Esophagus muscularis mucosa (tissue), 4 donors: ENCODE measurements around the gene FBLN1. TPM values are rescaled to one million over a fixed set of nuclear protein-coding genes. Genes with fewer than 3 reads are reported as not detected.

ENCODE experiments used
- DNase-seq: peaks from one replicate; pipeline ENCODE4 v3.0.0-alpha.2; 2017; ENCODE audit errors: extremely low spot score
- H3K27ac ChIP-seq, 4 donors: fragments of 200-600 bp; sonication (generic); replicated peaks in 1 of 4; 1 replicate in 3 of 4; 2 replicates in 1 of 4; pipeline ENCODE4 v1.5.1; 2016 to 2019; ENCODE audit warnings: mild to moderate bottlenecking in 1 of 4
- H3K27me3 ChIP-seq, 4 donors: fragments of 200-600 bp; sonication (generic); one replicate each; pipeline versions ENCODE4 v1.5.1 to v1.6.0; 2016 to 2019
- H3K36me3 ChIP-seq, 4 donors: fragments of 200-600 bp; sonication (generic); one replicate each; pipeline ENCODE4 v1.5.1; 2016 to 2019
- H3K4me1 ChIP-seq, 4 donors: fragments of 200-600 bp; sonication (generic); one replicate each; pipeline ENCODE4 v1.5.1; 2016 to 2019
- H3K4me3 ChIP-seq, 4 donors: fragments of 200-600 bp; sonication (generic); 1 replicate in 2 of 4; 2 replicates in 2 of 4; pipeline ENCODE4 v1.5.1; 2016 to 2019; ENCODE audit warnings: mild to moderate bottlenecking in 4 of 4, moderate library complexity in 1 of 4
- H3K9me3 ChIP-seq, 4 donors: fragments of 200-600 bp; sonication (generic); 1 replicate in 3 of 4; 2 replicates in 1 of 4; pipeline ENCODE4 v1.5.1; 2016 to 2019
- EP300 ChIP-seq: sonication (generic); formaldehyde crosslinking; IDR thresholded peaks from one replicate; pipeline ENCODE4 v1.6.1; 2017; ENCODE audit warnings: antibody characterized with exemption
- POLR2A ChIP-seq: fragments of 450-650 bp; IDR thresholded peaks from one replicate; pipeline ENCODE4 v1.6.1; 2017; ENCODE audit warnings: antibody characterized with exemption, moderate library complexity, mild to moderate bottlenecking, low read depth
- POLR2AphosphoS5 ChIP-seq, 2 donors: sonication (generic); formaldehyde crosslinking; IDR thresholded peaks; one replicate each; pipeline ENCODE4 v1.6.1; 2017; ENCODE audit warnings: antibody characterized with exemption in 2 of 2
- WGBS: methylation state at CpG from one replicate; pipeline ENCODE4 v1.1.5; 2018; 5-methylcytosine and 5-hydroxymethylcytosine counted together
- intact Hi-C: fragments of 100-400 bp; cut with DNase I; formaldehyde crosslinking; loops from one replicate; pipeline ENCODE4 v1.15.1; 2023
- total RNA-seq, 4 donors: library from RNA; depleted of rRNA; stranded (reverse); fragments of >200 nt; gene quantifications; one replicate each; pipeline versions ENCODE4 v1.1.0 to v1.2.1, GENCODE V29; 2016
- TF ChIP-seq, protein P1 (sequence below), 3 experiments: fragments of 200-600 bp in 2 of 3; fragments of 450-650 bp in 1 of 3; sonication (generic) in 2 of 3; IDR thresholded peaks; one replicate each; pipeline ENCODE4 v1.5.1; 2017 to 2019; ENCODE audit warnings: antibody characterized with exemption in 3 of 3, mild to moderate bottlenecking in 2 of 3, moderate library complexity in 1 of 3

The FBLN1 gene
- total RNA-seq, 4 donors from 2014 or later, result 355 to 534 (median 417) TPM

- WGBS, result 89% methylated on average over 4 of the region's 4 CpGs
- intact Hi-C loops, result no loop called here
Measured at GRCh38 chr22:45455621-45456020, 47.1 kb upstream of the FBLN1 start.

GRCh38 chr22:45456811-45457210, 45.9 kb upstream of the FBLN1 start:
- Histone ChIP-seq H3K36me3 (no peaks in the 10 kb centered on the region), H3K27me3 (peaks cover 0 to 20% (median 0%) of the 10 kb centered on the region in 4 donors), H3K4me3 (no peak overlapping the region), H3K4me1 (peaks cover 0 to 32% (median 16%) of the 10 kb centered on the region in 4 donors), H3K9me3 (no peaks in the 10 kb centered on the region), H3K27ac (no peak overlapping the region)
- no peak for DNase-seq
- intact Hi-C loops, result no loop called here
- 96% methylated on average over 8 of the region's 8 CpGs for WGBS
- TF ChIP-seq POLR2A (no peak), POLR2AphosphoS5 (IDR thresholded peaks at IDR 0.05) (no peak), EP300 (no peak)
- TF ChIP-seq, protein P1, sequence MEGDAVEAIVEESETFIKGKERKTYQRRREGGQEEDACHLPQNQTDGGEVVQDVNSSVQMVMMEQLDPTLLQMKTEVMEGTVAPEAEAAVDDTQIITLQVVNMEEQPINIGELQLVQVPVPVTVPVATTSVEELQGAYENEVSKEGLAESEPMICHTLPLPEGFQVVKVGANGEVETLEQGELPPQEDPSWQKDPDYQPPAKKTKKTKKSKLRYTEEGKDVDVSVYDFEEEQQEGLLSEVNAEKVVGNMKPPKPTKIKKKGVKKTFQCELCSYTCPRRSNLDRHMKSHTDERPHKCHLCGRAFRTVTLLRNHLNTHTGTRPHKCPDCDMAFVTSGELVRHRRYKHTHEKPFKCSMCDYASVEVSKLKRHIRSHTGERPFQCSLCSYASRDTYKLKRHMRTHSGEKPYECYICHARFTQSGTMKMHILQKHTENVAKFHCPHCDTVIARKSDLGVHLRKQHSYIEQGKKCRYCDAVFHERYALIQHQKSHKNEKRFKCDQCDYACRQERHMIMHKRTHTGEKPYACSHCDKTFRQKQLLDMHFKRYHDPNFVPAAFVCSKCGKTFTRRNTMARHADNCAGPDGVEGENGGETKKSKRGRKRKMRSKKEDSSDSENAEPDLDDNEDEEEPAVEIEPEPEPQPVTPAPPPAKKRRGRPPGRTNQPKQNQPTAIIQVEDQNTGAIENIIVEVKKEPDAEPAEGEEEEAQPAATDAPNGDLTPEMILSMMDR (IDR thresholded peaks at IDR 0.05), result no peak

More at GRCh38 chr22:45455621-45456020, 47.1 kb upstream of the FBLN1 start:
- Histone ChIP-seq H3K4me1 (peaks cover 0 to 38% (median 24%) of the 10 kb centered on the region in 4 donors), H3K27ac (no peak overlapping the region), H3K36me3 (no peaks in the 10 kb centered on the region), H3K27me3 (peaks cover 0 to 23% (median 0%) of the 10 kb centered on the region in 4 donors), H3K9me3 (no peaks in the 10 kb centered on the region), H3K4me3 (no peak overlapping the region)
- no peak for DNase-seq
- TF ChIP-seq, protein P1 (IDR thresholded peaks at IDR 0.05), result no peak
- TF ChIP-seq POLR2AphosphoS5 (IDR thresholded peaks at IDR 0.05) (no peak), POLR2A (no peak), EP300 (no peak)

- Histone ChIP-seq H3K36me3 (no peaks in the 10 kb centered on the region), H3K9me3 (no peaks in the 10 kb centered on the region), H3K27me3 (peaks cover 0 to 16% (median 0%) of the 10 kb centered on the region in 4 donors), H3K4me1 (peaks cover 0 to 16% (median 2%) of the 10 kb centered on the region in 4 donors), H3K27ac (no peak overlapping the region), H3K4me3 (no peak overlapping the region)
- TF ChIP-seq POLR2AphosphoS5 (IDR thresholded peaks at IDR 0.05) (no peak), POLR2A (no peak), EP300 (no peak)
- TF ChIP-seq, protein P1 (IDR thresholded peaks at IDR 0.05), result no peak
- WGBS, result 96% methylated on average over 10 of the region's 13 CpGs
- intact Hi-C loops, result no loop called here
- DNase-seq, result no peak
Measured at GRCh38 chr22:45458532-45458931, 44.2 kb upstream of the FBLN1 start.

- Histone ChIP-seq H3K4me3 (no peak overlapping the region), H3K9me3 (no peaks in the 10 kb centered on the region), H3K27ac (peak overlapping the region; percentile 34 to 74 (median 64)), H3K36me3 (no peaks in the 10 kb centered on the region), H3K4me1 (peaks cover 0 to 16% (median 2%) of the 10 kb centered on the region in 4 donors), H3K27me3 (peaks cover 0 to 16% (median 0%) of the 10 kb centered on the region in 4 donors)
- intact Hi-C loops, result no loop called here
- DNase-seq, result no peak
- 92% methylated on average over 8 of the region's 8 CpGs for WGBS
- TF ChIP-seq POLR2AphosphoS5 (IDR thresholded peaks at IDR 0.05), result no peak
- no peak for TF ChIP-seq POLR2A
- TF ChIP-seq EP300, result no peak
- TF ChIP-seq, protein P1 (IDR thresholded peaks at IDR 0.05), result no peak
Measured at GRCh38 chr22:45459235-45459634, 43.4 kb upstream of the FBLN1 start.
